ENCODE data around the gene EPHA4.
A peak's percentile ranks its signal among the peaks of the same experiment; 100 is the strongest.

The EPHA4 gene

DNA sequence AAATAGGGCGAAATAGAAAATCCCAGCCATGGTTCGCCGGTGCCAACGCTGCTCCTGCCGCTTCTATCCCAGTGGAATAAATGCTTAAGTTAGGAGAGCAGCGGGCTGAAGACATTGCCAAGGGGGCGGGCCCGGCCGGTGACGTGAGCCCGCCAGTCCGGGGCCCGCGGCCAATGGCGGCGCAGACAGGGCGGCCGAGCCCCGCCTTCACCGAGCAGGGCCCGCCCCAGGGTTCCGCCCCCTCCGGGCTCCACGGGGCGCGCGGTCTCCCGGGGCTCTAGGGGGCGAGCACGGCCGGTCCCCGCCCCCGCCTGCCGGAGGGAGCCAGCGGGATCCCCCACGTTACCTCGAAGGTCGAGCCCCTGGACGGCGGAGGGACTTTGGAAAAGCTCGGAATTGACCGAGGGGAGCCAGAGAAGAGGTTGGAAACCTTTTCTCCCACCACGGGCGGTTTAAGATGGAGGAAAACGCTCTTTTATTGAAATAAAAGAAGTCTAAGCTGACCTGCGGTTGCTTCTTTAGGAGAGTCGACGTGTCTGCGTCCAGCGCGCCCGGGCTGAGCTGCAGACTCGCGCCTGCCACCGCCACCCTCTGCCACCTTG is at the start of gene EPHA4:
Gene EPHA4, minus strand, starts transcription at position 86 of the 602 bp plus-strand sequence. Its CDS starts 56 bp downstream, at position 30.
- peak; percentile 84 to 88 for DNase-seq

DNA sequence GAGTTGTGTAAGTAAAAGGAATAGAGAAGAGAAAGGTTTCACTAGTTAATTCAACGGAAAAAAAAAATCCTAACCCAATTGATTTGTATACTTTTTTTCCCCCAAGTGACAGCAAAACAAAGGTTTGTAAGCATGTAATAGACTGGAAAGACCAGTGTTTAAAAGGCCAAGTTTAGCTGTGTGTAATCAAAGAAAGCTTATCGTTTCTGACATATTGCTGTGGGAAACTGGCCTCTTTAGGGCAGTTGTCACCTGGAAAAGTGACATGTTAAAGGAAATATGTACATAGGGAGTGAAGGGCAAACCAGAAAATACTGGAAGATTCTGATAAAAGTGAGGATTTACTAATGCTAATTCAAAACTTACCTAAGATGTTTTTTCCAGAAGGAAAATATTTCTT is 45.9 kb upstream of the EPHA4 start:
- DNase-seq, result no peak

DNA sequence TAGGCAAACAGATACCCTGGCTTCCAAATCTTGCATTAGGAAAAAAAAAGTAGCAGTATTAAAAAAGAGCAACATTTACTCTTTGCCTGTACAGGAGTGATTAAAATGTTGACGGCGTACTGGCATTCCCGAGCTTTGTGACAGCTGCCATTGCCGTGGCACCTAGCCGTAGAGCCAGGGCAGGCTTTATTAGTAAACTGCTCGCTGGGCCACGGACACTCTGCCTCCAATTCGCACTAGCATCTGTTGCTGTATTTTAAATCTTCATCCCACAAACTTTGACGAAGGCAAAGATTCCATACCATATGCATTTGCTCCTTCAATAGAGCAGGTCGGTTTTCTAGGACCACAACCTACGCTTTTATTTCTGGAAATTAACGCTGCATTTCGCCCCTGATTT is 44.5 kb upstream of the EPHA4 start:
- no peak for DNase-seq

DNA sequence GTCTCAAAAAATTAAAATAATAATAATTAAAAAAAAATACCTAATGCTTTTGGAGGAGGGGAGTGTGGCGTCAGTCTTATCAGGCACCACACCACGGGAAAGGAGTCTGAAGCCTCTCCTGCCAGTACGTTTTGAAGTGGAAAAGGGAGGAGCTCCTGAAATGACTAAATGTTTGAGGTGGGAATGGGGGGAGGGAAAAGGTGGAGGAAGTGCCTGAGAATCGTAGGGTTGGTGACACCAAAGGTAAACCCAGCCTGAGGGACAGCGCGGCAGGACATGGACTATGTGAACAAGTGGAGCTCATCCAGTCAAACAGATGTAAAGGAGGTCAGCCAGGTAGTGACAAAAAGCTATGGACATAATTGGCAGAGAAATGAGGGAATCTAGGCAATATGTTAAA is 42.2 kb upstream of the EPHA4 start:
- DNase-seq, result no peak

DNA sequence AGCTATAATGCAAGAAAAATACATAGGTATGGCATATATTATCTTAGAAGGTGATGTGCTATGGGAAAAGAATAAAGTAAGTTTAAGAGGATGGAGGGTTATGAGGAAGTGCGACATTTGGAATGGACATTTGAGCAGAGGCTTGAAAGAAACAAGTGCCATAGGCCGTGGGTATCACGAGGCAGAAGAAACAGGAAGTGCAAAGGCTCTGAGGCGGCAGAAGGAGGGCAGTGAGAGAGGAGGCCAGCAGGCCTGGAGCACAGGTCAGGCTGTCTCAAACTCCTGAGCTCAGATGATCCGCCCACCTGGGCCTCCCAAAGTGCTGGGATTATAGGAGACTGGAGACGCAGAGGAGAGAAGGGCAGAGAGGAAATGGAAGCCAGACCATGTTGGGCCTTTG is 40.7 kb upstream of the EPHA4 start:
- no peak for DNase-seq

DNA sequence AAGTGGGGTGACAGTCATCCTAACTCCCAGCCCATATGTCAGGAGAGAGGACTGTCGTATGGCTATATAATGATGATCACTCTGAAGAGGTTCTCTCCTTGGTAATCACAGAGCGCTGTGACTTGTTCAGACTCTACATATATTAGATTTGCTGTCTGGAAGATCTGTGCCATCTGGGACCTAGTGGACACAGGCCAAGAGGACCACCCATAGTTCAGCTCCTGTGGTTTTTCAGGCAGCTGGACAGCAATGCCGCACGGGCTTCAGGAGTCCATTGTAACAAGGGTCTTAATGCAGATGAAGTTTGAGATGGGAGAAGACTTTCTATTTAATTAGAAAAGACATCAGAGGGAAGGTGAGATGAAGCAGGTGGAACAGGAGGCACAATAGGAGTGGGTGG is 40.1 kb upstream of the EPHA4 start:
- no peak for DNase-seq

DNA sequence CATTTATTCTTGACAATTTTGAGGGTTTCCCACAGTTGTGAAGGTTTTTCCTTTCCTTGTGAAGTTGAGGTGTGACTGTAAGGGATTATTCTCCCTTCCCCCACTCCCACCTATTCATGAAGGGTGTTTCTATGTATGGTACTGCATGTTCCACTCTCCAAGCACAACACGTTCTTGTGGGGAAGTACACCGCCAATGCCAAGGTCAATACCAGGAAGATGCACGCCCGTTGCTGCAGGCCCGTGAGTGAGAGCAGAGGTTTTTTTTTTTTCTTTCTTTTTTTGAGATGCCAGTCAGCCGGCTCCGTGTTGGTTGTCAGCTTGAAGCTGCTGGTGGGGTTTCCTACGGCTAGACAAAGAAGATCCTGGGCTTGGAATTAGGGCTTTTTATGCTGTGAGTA is 38.6 kb upstream of the EPHA4 start:
- no peak for DNase-seq

DNA sequence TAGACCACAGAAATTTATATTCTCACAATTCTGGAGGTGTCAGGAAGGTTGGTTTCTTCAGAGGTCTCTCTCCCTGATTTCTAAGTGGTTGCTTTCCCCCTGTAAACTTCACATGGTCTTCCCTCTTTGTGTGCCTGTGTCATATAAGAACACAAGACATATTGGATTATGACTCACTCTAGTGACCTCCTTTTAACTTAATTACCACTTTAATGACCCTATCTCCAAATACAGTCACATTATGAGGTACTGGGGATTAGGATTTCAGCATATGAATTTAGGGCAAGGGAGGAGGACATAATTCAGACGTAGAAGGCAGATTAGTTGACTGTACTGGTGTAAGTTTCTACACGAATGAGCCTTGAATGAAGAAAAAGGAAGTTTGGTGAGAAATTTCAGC is 38.2 kb upstream of the EPHA4 start:
- no peak for DNase-seq

DNA sequence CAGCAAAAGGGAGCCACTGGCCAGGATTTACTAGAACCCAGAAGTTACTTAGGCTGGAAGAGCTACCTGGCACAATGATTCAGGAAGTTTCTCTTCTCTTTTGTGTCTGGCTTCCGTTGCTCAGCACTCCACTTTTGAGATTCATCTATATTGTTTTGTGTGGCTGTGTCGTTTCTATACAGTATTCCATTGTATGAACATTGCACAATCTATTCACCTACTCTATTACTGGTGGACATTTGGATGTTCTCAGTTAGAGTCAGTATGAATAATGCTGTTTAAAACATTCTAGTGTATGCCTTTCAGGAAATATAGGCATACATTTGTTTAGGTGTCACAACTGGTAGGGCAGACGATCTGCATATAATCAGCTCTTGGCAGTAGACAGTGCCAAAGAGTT is 36.3 kb upstream of the EPHA4 start:
- no peak for DNase-seq

DNA sequence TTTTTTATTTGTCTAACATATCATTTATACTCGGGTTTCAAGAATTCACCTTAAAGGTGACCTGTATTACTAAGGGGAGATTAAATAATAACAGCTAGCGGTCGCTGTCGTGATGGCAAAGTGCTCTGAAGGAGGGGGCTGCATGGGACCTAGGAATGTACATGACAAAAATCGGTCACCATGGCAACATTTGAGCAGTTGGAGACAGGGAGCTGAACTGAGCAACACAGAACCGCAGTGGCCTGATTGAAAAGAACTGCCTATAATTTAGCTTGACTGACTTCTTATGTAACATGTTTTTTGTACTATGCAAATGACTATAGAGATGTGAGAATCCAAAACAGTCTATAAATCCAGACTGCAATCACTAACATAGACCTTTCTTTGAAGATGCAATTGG is 34.3 kb upstream of the EPHA4 start:
- no peak for DNase-seq

DNA sequence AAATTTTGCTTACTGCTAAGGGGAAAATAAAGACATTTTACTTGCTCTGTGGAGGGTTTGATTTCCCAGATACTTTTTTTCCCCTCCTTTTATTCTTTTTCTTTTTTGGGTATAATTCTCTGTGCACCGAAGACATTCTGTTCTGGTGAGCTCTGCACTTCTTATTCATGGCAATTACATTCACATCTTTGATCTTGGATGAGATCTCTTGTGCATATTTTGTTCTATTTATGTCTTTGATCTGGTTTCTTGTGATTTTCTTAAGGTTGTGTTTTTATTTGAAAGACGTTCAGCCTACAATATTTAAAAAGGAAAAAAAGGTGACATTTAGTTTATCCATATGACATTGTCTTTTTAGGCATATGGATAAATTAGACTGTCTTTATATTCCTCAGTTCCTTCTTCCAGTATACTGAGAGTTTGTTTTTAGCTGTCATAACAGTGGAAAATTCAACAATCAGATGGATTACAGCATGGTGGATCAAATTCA is 33.7 kb upstream of the EPHA4 start:
- no peak for DNase-seq

DNA sequence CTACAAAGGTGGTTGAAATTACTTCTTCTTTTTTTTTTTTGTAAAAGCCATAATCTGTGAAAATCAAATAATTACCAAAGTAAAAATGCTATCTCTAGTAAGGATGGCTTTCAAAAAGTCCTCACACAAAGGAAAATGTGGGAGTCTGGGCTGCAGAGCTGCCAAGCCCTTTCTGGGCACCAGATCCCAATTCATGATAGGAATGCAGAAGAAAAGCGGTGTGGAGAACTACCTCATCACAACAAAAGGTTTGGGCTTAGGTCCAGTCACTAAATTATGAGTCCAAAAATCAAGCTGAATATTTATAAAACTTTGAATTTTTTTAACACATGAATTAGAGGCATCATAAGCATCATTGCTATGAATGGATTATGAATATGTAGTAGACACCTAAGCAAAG is 30.8 kb upstream of the EPHA4 start:
- no peak for DNase-seq

DNA sequence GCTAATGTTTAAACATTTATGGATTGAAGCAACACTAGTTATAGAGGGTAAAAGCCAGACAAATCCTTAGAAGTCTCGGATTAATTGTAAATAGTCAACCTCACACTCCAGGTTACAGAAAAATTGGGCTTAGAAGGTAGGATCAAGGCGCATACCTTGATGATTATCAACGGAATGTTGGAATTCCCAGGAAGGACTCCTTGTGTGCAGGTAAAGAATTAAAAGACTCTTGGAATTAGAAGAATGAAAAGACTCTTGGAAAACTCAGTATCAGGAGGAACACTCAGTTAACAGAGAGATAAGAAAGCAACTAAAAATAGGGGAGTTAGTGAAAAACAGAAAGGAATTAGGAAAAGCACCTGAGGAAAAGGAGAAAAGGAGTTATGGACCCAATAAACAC is 29.3 kb upstream of the EPHA4 start:
- DNase-seq, result no peak

DNA sequence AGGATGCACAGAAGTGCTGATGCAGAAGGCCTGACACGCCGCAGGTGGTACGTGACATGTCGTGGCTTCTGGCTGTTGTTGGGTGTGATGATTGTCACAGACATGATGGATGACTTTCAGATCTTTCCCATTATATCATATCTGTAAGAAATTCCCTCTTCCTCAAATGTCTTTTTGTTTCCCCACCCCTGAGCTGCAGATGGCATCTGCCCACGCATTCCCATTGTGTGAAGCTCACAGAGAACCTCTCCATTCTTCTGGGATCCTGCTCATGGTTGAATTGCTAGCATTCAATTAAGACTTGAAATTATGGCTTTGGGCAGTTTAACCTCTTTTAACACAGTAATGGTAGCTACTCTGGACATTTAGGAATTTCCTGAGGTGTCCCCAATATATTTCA is 28.3 kb upstream of the EPHA4 start:
- no peak for DNase-seq

DNA sequence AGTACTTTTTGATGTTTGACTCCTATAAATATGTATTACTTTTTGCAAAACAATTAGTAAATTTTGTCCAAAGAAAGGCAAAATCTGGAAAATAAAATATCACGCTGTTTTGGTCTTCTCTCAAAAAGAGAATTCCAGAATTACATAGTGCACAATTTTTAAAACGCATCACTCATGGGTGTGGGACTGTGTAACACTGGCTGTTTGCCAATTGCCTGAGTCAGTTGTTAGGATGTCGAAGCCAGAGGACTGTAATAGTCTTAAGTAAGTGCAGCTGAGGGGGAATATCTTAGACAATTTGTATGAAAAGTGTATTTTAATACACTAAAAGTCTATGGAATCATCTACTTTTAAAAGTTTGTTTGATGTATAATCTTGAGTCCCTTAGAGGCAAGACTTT is 24.1 kb upstream of the EPHA4 start:
- DNase-seq, result no peak

DNA sequence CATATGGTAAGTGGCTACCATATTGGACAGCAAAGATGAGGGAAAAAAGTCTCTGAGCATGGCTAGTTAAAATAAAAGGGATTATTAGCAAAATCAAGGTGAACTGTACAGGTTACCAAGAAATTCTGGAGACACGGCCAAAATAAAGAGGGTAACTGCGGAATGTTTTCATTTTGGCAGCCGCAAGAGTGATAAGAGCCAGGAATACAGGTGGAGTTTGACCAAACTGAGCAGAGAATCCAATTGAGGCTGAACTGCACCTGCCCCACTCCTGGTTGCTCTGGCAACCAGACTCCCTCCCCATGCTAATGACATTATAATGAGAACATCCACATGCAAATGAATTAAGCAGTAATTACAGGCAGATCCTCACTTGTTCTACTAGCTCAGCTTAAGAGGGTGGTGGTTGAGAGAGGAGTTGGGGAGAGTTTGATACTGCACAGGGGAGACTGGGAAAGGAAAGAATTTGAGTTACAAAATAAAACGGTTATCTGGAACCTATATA is 18.8 kb upstream of the EPHA4 start:
- no peak for DNase-seq

DNA sequence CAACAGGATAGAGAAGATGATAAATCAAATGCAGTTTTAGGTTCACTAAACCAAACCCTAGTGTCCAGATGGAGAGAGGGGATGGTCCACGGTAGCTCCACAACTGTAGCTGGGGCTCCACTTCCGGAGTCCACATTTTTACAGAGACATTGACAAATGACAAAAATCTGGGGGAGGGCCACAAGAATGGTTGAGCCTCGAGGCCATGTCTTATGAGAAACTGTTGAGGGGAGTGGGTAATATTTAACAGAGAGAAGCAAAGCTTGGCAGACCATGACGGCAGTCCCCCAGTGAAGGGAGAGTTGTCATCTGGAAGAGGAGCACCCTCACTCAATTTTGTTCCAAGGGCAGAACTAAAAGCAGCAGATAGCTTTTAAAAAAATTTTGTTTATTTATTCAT is 17.6 kb upstream of the EPHA4 start:
- no peak for DNase-seq

DNA sequence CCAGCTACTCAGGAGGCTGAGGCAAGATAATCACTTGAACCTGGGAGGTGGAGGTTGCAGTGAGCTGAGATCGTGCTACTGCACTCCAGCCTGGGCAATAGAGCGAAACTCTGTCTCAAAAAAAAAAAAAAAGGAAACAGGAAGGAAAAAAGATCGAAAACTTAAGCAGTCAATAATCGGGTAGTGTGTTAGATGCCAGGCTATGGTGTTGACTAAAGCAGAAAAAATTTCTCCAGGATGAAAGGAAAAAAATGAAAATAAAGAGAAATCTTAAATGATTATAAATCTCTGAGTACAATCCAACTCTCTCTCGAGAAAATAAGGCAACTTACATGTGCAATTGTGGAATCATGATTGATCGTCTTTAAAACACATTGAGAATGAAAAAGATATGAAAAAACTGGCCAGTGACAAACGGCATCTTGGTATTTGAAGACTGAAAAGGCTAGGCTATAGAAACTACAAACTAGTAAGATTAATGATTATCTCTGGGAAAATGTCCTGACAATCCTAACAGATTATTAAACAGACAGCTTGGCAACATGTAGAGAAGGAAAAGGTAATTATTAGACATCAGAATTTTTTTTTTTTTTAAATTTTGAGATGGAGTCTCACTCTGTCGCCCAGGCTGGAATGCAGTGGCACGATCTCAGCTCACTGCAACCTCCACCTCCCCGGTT is 16.3 kb upstream of the EPHA4 start:
- DNase-seq, result no peak

DNA sequence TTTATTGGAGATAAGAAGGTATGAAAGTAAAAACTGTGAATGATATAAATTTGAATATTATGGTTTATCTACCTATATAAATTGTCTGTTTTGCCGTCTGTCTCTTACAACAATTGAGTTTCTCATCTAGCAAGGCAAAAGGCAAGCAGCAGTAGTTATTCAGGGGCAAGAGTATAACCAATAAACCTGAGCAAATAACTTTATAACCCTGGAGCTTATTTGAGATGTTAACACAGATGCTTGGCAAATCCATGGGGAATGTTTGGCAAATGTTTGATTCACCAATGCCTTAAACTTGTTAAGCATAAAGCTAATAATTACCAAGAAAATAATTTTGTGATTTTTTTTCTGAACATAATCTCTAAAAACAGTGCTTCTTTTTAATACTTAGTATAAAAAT is 9.9 kb upstream of the EPHA4 start:
- DNase-seq, result no peak

DNA sequence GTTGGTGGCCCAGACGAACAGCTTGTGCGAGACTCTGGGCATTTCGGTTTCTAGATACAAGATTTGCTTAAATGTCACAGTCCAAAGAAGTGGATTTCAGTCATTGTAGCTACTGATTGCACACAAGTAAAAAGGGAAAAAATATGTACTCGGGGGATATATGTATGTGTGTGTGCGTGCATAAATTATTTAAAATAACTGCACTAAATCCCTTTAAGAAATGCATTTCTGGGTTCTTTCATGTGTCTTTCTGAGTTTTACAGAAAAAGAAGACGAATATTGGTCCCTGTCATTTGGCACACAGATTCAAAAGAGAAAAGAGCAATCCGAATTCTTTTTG is 2.1 kb upstream of the EPHA4 start:
- no peak for DNase-seq

DNA sequence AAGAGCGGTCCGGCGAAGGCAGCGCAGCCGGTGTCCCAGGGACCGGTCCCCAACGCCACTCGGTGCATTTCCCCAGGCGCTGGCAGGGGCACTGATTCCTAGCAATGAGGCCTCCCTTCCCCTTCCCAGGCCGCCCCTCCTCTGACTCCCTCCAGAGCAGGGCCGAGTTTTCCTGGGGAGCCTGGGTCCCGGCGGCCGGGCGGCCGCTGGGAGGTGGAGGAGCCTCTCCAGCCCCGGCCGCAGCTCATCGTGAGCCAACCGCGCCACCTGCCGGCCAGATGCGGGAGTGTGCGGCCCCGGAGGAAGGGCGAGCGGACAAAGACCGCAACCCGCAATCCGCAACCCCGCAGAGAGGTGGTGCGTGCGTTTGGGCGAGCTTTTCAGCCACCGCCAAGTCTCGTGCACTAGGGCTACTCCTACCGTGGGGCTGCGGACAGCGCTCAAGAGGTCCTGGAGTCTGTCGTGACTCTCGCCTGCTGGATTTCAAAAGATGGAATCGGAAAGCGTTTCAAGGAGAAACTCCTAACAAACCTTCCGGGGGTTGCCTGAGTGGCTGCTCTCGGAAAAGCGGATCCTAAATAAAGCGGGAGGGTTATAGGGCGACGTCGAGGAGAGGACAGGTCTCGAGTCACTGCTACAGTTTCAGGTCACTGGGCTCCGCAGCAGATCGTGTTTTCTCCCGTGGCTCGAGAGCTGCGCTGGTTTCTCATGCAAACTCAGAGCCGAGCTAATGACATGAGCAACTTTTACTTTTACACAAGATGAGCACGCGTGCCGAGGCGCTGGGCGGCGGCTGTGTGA is 1.5 kb upstream of the EPHA4 start:
- DNase-seq, result peak; percentile 76 to 83

DNA sequence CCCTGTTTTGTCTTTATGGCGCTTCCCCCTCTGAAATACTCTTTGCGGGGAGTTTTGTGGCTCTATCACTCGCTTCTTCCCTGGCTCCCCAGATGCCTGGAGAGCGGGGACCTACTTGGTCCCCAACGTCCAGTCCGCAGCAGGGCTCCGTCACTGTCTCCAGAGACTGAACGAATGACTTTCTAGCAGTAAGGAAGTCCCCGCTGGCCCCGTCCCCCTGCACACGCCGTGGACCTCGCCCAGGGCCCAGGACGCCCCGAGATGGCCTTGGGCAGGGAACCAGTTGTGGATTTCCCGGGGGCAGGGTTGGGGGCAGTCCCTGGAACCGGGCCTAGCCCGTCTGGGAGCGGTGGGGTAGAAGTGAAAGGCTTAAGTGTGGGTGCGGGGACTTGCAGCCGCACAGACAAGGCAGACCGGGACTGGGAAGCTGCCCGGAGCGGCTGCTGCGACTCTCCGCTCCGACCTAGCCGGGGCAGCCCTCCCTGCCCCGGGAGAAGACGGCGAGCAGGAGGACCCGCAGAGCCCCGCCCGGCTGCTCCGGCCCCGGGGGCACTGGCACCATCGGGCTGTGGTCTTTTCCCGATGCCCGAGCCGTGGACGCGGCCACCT is 821 bp upstream of the EPHA4 start:
- DNase-seq, result peak in 1 of 2 donors; percentile 20

DNA sequence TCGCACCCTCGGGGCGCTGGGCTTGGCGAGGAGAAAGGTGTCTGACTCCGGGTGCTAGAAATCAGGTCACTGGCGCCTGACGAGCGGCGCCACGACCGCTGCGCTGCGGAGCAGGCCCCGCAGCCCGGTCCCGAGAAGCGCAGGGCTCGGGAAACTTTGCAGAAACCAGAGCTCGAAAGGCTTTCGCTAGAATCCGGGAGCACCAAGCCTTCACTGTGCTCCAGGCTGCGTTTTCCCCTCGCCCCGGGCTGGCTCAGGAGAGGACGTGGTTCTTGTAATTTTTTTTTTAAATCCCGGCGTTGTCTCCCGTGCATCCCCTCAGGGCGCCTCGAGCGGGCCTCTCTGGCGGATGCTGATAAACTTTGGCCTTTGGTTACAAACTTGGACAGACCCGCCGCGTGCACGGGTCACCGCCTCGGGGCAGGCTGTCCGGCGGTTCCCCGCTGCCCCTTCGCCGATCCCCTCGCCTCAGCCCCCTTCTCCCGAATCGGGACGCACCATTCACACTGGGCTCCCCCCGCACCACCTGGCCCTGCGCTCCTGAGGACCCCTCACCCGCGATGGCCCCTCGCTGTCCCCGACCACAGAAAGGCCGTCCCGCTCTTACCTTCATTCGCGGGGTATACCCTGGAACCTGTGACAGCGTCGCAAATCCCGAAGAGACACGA is 419 bp downstream of the EPHA4 start:
- DNase-seq, result peak in 1 of 2 donors; percentile 5
